Right lobe of liver (tissue), 4 donors: ENCODE data around the gene LCN9.

Source experiments
- POLR2A ChIP-seq: fragments of 450-650 bp; IDR thresholded peaks from one replicate; pipeline ENCODE4 v1.6.1; 2017; ENCODE audit warnings: antibody characterized with exemption, mild to moderate bottlenecking
- TF ChIP-seq, protein P1 (sequence below), 4 donors: fragments of 200-600 bp in 3 of 4; fragments of 450-650 bp in 1 of 4; IDR thresholded peaks; one replicate each; pipeline versions ENCODE4 v1.5.1 to v1.8.0; 2016 to 2022; ENCODE audit warnings: antibody characterized with exemption in 4 of 4, mild to moderate bottlenecking in 2 of 4
- donor health status: DM: no; HTN: no; CAD: no.
- donor health status: DM: no; HTN: no; CAD: no.
- donor health status: DM: no; HTN: yes; CAD: no.

DNA sequence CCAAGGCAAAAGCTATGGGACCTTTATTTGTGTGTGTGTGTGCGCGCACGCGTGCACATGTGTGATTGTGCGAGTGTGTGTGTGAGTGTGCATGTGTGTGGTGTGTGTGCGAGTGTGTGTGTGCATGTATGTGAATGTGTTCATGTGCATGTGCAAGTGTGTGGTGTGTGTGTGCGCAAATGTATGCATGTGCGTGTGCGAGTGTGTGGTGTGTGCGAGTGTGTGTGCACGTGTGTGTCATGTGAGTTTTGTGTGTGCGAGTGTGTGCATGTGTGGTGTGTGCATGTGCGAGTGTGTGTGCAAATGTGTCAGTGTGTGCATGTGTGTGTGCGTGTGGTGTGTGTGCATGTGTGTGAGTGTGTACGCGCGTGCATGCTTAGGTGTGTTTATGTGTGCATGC lies 12.7 kb upstream of the LCN9 start:
- TF ChIP-seq, protein P1, sequence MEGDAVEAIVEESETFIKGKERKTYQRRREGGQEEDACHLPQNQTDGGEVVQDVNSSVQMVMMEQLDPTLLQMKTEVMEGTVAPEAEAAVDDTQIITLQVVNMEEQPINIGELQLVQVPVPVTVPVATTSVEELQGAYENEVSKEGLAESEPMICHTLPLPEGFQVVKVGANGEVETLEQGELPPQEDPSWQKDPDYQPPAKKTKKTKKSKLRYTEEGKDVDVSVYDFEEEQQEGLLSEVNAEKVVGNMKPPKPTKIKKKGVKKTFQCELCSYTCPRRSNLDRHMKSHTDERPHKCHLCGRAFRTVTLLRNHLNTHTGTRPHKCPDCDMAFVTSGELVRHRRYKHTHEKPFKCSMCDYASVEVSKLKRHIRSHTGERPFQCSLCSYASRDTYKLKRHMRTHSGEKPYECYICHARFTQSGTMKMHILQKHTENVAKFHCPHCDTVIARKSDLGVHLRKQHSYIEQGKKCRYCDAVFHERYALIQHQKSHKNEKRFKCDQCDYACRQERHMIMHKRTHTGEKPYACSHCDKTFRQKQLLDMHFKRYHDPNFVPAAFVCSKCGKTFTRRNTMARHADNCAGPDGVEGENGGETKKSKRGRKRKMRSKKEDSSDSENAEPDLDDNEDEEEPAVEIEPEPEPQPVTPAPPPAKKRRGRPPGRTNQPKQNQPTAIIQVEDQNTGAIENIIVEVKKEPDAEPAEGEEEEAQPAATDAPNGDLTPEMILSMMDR (IDR thresholded peaks at IDR 0.05) = no peak
- no peak for TF ChIP-seq POLR2A
